ENCODE data around the gene TTBK1. TPM values are rescaled to one million over a fixed set of nuclear protein-coding genes. Genes with fewer than 3 reads are reported as not detected.

Gene TTBK1
- total and polyA plus RNA-seq, 2 donors (not counting 1 experiment from before 2014, with no cell fraction given): under 0.01 TPM; not detected in 1

GRCh38 chr6:43205849-43206248, 37.4 kb upstream of the TTBK1 start:
- Histone ChIP-seq H3K36me3 (ENCODE audit: control insufficient read depth, insufficient read depth, low read length) (peaks cover 6% of the 10 kb centered on the region), H3K4me3 (replicated peaks in 1 of 4; ENCODE audit: control extremely low read depth in 1 of 4, insufficient read depth in 1 of 4, low read depth in 3 of 4, low read length in 4 of 4) (no peak overlapping the region), H3K4me1 (ENCODE audit: control insufficient read depth, extremely low read depth, insufficient read depth, low read length) (no peaks in the 10 kb centered on the region), H2AFZ (ENCODE audit: low read length) (no peak overlapping the region), H3K4me2 (ENCODE audit: extremely low read depth, insufficient read depth, low read length) (no peak overlapping the region), H3K79me2 (ENCODE audit: control insufficient read depth, insufficient read depth, low read length) (no peaks in the 10 kb centered on the region), H3K9me3 (ENCODE audit: control insufficient read depth, insufficient read depth, low read depth, low read length) (no peaks in the 10 kb centered on the region), H3K27ac (ENCODE audit: insufficient read depth, low read length) (no peak overlapping the region), H3K27me3 (ENCODE audit: control insufficient read depth, insufficient read depth, low read length) (no peaks in the 10 kb centered on the region), H3K9ac (ENCODE audit: insufficient read depth, low read length) (no peak overlapping the region), H4K20me1 (ENCODE audit: control insufficient read depth, extremely low read depth, insufficient read depth, low read length) (no peaks in the 10 kb centered on the region)
- TF ChIP-seq, protein P1, sequence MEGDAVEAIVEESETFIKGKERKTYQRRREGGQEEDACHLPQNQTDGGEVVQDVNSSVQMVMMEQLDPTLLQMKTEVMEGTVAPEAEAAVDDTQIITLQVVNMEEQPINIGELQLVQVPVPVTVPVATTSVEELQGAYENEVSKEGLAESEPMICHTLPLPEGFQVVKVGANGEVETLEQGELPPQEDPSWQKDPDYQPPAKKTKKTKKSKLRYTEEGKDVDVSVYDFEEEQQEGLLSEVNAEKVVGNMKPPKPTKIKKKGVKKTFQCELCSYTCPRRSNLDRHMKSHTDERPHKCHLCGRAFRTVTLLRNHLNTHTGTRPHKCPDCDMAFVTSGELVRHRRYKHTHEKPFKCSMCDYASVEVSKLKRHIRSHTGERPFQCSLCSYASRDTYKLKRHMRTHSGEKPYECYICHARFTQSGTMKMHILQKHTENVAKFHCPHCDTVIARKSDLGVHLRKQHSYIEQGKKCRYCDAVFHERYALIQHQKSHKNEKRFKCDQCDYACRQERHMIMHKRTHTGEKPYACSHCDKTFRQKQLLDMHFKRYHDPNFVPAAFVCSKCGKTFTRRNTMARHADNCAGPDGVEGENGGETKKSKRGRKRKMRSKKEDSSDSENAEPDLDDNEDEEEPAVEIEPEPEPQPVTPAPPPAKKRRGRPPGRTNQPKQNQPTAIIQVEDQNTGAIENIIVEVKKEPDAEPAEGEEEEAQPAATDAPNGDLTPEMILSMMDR (conservative IDR thresholded peaks at IDR 0.05 in 1 of 2, IDR thresholded peaks at IDR 0.05 in 1 of 2; ENCODE audit: low read depth in 1 of 2, low read length in 2 of 2): no peak
- no peak for TF ChIP-seq EZH2 (IDR thresholded peaks at IDR 0.05; ENCODE audit: low read length, missing control alignments)
- no peak for DNase-seq (ENCODE audit: low read depth in 2 of 2)

GRCh38 chr6:43207286-43207685, 36.0 kb upstream of the TTBK1 start:
- Histone ChIP-seq H2AFZ (ENCODE audit: low read length) (no peak overlapping the region), H3K27me3 (ENCODE audit: control insufficient read depth, insufficient read depth, low read length) (no peaks in the 10 kb centered on the region), H3K4me1 (ENCODE audit: control insufficient read depth, extremely low read depth, insufficient read depth, low read length) (no peaks in the 10 kb centered on the region), H3K79me2 (ENCODE audit: control insufficient read depth, insufficient read depth, low read length) (no peaks in the 10 kb centered on the region), H3K36me3 (ENCODE audit: control insufficient read depth, insufficient read depth, low read length) (peaks cover 6% of the 10 kb centered on the region), H3K9me3 (ENCODE audit: control insufficient read depth, insufficient read depth, low read depth, low read length) (no peaks in the 10 kb centered on the region), H3K27ac (ENCODE audit: insufficient read depth, low read length) (no peak overlapping the region), H3K4me2 (ENCODE audit: extremely low read depth, insufficient read depth, low read length) (no peak overlapping the region), H3K4me3 (replicated peaks in 1 of 4; ENCODE audit: control extremely low read depth in 1 of 4, insufficient read depth in 1 of 4, low read depth in 3 of 4, low read length in 4 of 4) (no peak overlapping the region), H4K20me1 (ENCODE audit: control insufficient read depth, extremely low read depth, insufficient read depth, low read length) (no peaks in the 10 kb centered on the region), H3K9ac (ENCODE audit: insufficient read depth, low read length) (no peak overlapping the region)
- TF ChIP-seq EZH2 (IDR thresholded peaks at IDR 0.05; ENCODE audit: low read length, missing control alignments): no peak
- TF ChIP-seq, protein P1 (conservative IDR thresholded peaks at IDR 0.05 in 1 of 2, IDR thresholded peaks at IDR 0.05 in 1 of 2; ENCODE audit: low read depth in 1 of 2, low read length in 2 of 2): no peak
- DNase-seq (ENCODE audit: low read depth in 2 of 2): no peak

DNA sequence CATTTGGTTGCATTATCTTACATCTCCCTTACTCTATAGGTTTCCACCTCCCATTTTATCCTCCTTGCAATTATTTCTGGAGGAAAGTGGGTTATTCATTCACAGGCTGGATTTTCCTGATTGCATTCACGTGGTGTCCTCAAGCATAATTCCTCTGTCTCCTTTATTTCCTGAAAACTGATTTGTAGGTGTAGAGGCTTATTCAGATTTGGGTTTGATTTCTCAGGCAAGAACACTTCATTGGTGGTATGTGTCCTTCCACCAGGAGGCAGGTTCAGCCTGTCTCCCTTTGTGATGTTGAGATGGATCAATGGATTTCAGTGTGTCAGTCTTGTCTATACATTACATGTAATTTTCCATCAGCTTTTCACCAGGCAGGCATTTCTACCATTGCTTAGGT, 31.3 kb upstream of the TTBK1 start:
- H3K9ac ChIP-seq (ENCODE audit: insufficient read depth, low read length): no peak overlapping the region
- no peaks in the 10 kb centered on the region for H3K79me2 ChIP-seq (ENCODE audit: control insufficient read depth, insufficient read depth, low read length)
- H3K9me3 ChIP-seq (ENCODE audit: control insufficient read depth, insufficient read depth, low read depth, low read length): no peaks in the 10 kb centered on the region
- H3K4me3 ChIP-seq (replicated peaks in 1 of 4; ENCODE audit: control extremely low read depth in 1 of 4, insufficient read depth in 1 of 4, low read depth in 3 of 4, low read length in 4 of 4): no peak overlapping the region
- H3K4me1 ChIP-seq (ENCODE audit: control insufficient read depth, extremely low read depth, insufficient read depth, low read length): no peaks in the 10 kb centered on the region
- H3K27me3 ChIP-seq (ENCODE audit: control insufficient read depth, insufficient read depth, low read length): no peaks in the 10 kb centered on the region
- H3K27ac ChIP-seq (ENCODE audit: insufficient read depth, low read length): no peak overlapping the region
- TF ChIP-seq, protein P1 (conservative IDR thresholded peaks at IDR 0.05 in 1 of 2, IDR thresholded peaks at IDR 0.05 in 1 of 2; ENCODE audit: low read depth in 1 of 2, low read length in 2 of 2): no peak
- TF ChIP-seq EZH2 (IDR thresholded peaks at IDR 0.05; ENCODE audit: low read length, missing control alignments): no peak
- peaks cover 7% of the 10 kb centered on the region for H3K36me3 ChIP-seq (ENCODE audit: control insufficient read depth, insufficient read depth, low read length)
- H2AFZ ChIP-seq (ENCODE audit: low read length): no peak overlapping the region
- DNase-seq (ENCODE audit: low read depth in 2 of 2): no peak
- H4K20me1 ChIP-seq (ENCODE audit: control insufficient read depth, extremely low read depth, insufficient read depth, low read length): no peaks in the 10 kb centered on the region
- H3K4me2 ChIP-seq (ENCODE audit: extremely low read depth, insufficient read depth, low read length): no peak overlapping the region

All from fibroblast of lung (primary cell).